A673 (cell line): ENCODE data around the gene ELF3. TPM values are rescaled to one million over a fixed set of nuclear protein-coding genes. Genes with fewer than 3 reads are reported as not detected.
"Not testable (repeated sequence)": the region's sequence is repeated elsewhere in the genome, so short reads cannot be mapped to it uniquely, and the experiment has no call there.

ENCODE experiments used
- BruUV-seq: library from RNA; stranded (reverse); fragments of 400-500 nt; replicated peaks from 2 replicates; lab custom pipeline; 2021; lab: Mats Ljungman, UMichigan
- CTCF ChIA-PET: fragments of 300-600 bp; sonication (Branson Sonifier 250); formaldehyde crosslinking; loops from one replicate; lab custom pipeline; 2022; ENCODE audit warnings: antibody characterized with exemption; lab: Charles Lee
- POLR2A ChIA-PET: fragments of 300-600 bp; sonication (Branson Sonifier 250); formaldehyde crosslinking; loops from one replicate; lab custom pipeline; 2022; ENCODE audit warnings: antibody characterized with exemption; ENCODE audit not compliant: low non-redundant PET; lab: Charles Lee
- DNase-seq: peaks from one replicate; pipeline ENCODE4 v3.0.0-alpha.2; 2015; ENCODE audit warnings: low spot score
- H3K27ac ChIP-seq: fragments of 200-600 bp; sonication (generic); 2 replicates; pipeline ENCODE4 v1.5.1; 2016; ENCODE audit warnings: mixed run types, low read depth, mild to moderate bottlenecking, mixed read lengths, antibody characterized with exemption, low read length; ENCODE audit not compliant: poor library complexity, severe bottlenecking
- H3K27me3 ChIP-seq: fragments of 200-600 bp; sonication (generic); replicated peaks from 2 replicates; pipeline ENCODE4 v1.6.1; 2017; ENCODE audit warnings: mixed run types, low read depth, mild to moderate bottlenecking, mixed read lengths, antibody characterized with exemption, low read length; ENCODE audit not compliant: insufficient read depth, poor library complexity
- H3K36me3 ChIP-seq: fragments of 200-600 bp; sonication (generic); 2 replicates; pipeline ENCODE4 v1.6.1; 2016; ENCODE audit warnings: mixed run types, mild to moderate bottlenecking, mixed read lengths, antibody characterized with exemption, low read length; ENCODE audit not compliant: insufficient read depth, poor library complexity, severe bottlenecking
- H3K4me1 ChIP-seq: fragments of 200-600 bp; sonication (generic); 2 replicates; pipeline ENCODE4 v1.6.1; 2017; ENCODE audit warnings: mixed run types, mild to moderate bottlenecking, mixed read lengths, antibody characterized with exemption, low read length; ENCODE audit not compliant: insufficient read depth, poor library complexity, severe bottlenecking
- H3K4me3 ChIP-seq: fragments of 200-600 bp; sonication (generic); 2 replicates; pipeline ENCODE4 v1.5.1; 2016; ENCODE audit warnings: low read depth, mixed run types, mild to moderate bottlenecking, mixed read lengths, low read length; ENCODE audit not compliant: poor library complexity, severe bottlenecking
- H3K9me3 ChIP-seq: fragments of 200-600 bp; sonication (generic); 2 replicates; pipeline ENCODE4 v1.6.1; 2016; ENCODE audit warnings: mixed run types, low read depth, mild to moderate bottlenecking, mixed read lengths, antibody characterized with exemption, low read length; ENCODE audit not compliant: poor library complexity, severe bottlenecking
- EZH2 ChIP-seq: fragments of 200-600 bp; sonication (generic); IDR thresholded peaks from 2 replicates; pipeline ENCODE4 v1.6.1; 2017; ENCODE audit warnings: borderline replicate concordance, low read depth, mild to moderate bottlenecking, mixed read lengths, antibody characterized with exemption, low read length; ENCODE audit not compliant: poor library complexity, severe bottlenecking
- intact Hi-C: fragments of 100-400 bp; cut with micrococcal nuclease; formaldehyde crosslinking; loops from one replicate; pipeline ENCODE4 v1.10.0; 2022; ENCODE audit not compliant: unreplicated experiment
- total RNA-seq: library from RNA; stranded (reverse); gene quantifications from 2 replicates; pipeline ENCODE4 v1.2.3, GENCODE V29; 2021
- TF ChIP-seq, protein P1 (sequence below): fragments of 300-800, 200-600 bp; sonication (generic); conservative IDR thresholded peaks from 2 replicates; pipeline ENCODE4 v1.5.1; 2017; ENCODE audit warnings: low read depth, mild to moderate bottlenecking, antibody characterized with exemption, low read length, moderate library complexity, mixed read lengths

Gene ELF3
- total RNA-seq, 1 experiment from 2014 or later: 0.56 TPM

DNA sequence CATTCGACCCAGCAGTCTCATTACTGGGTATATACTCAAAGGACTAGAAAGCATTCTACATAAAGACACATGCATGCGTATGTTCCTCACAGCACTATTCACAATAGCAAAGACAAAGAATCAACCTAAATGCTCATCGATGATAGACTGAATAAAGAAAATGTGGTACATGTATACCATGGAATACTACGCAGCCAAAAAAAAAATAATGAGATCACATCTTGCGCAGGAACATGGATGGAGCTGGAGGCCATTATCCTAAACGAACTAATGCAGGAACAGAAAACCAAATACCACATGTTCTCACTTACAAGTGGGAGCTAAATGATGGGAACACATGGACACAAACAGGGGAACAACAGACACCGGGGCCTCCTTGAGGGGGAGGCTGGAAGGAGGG lies 43.7 kb downstream of the ELF3 start:
- intact Hi-C loops: no loop called here
- no peak for DNase-seq
- TF ChIP-seq, protein P1, sequence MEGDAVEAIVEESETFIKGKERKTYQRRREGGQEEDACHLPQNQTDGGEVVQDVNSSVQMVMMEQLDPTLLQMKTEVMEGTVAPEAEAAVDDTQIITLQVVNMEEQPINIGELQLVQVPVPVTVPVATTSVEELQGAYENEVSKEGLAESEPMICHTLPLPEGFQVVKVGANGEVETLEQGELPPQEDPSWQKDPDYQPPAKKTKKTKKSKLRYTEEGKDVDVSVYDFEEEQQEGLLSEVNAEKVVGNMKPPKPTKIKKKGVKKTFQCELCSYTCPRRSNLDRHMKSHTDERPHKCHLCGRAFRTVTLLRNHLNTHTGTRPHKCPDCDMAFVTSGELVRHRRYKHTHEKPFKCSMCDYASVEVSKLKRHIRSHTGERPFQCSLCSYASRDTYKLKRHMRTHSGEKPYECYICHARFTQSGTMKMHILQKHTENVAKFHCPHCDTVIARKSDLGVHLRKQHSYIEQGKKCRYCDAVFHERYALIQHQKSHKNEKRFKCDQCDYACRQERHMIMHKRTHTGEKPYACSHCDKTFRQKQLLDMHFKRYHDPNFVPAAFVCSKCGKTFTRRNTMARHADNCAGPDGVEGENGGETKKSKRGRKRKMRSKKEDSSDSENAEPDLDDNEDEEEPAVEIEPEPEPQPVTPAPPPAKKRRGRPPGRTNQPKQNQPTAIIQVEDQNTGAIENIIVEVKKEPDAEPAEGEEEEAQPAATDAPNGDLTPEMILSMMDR: no peak
- TF ChIP-seq EZH2: no peak
- Histone ChIP-seq H3K9me3 (no peaks in the 10 kb centered on the region), H3K27ac (no peak overlapping the region), H3K36me3 (no peaks in the 10 kb centered on the region), H3K27me3 (no peaks in the 10 kb centered on the region), H3K4me1 (no peaks in the 10 kb centered on the region), H3K4me3 (no peak overlapping the region)
- CTCF ChIA-PET: no interaction called here
- BruUV-seq: no TSS peak
- POLR2A ChIA-PET: interaction anchor here (0.9 kb wide), 1 partner anchor 14 kb away, joined by 3 read pairs; no protein-coding TSS in a partner anchor

DNA sequence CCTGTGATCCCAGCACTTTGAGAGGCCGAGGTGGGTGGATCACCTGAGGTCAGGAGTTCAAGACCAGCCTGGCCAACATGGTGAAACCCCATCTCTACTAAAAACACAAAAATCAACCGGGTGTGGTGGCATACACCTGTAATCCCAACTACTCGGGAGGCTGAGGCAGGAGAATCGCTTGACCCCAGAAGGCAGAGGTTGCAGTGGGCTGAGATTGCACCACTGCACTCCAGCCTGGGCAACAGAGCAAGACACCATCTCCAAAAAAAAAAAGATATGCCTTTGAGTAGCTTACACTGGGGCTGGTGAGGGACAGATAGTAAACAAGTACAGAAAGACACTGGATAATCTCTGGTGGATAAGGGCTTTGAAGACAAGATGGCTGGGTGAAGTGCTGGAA lies 44.3 kb downstream of the ELF3 start:
- H3K36me3 ChIP-seq, H3K9me3 ChIP-seq, H3K4me1 ChIP-seq, H3K27ac ChIP-seq, intact Hi-C loops, H3K27me3 ChIP-seq, DNase-seq, H3K4me3 ChIP-seq, BruUV-seq, CTCF ChIA-PET: not testable (repeated sequence)
- POLR2A ChIA-PET: interaction anchor here (0.9 kb wide), 1 partner anchor 15 kb away, joined by 3 read pairs; no protein-coding TSS in a partner anchor

DNA sequence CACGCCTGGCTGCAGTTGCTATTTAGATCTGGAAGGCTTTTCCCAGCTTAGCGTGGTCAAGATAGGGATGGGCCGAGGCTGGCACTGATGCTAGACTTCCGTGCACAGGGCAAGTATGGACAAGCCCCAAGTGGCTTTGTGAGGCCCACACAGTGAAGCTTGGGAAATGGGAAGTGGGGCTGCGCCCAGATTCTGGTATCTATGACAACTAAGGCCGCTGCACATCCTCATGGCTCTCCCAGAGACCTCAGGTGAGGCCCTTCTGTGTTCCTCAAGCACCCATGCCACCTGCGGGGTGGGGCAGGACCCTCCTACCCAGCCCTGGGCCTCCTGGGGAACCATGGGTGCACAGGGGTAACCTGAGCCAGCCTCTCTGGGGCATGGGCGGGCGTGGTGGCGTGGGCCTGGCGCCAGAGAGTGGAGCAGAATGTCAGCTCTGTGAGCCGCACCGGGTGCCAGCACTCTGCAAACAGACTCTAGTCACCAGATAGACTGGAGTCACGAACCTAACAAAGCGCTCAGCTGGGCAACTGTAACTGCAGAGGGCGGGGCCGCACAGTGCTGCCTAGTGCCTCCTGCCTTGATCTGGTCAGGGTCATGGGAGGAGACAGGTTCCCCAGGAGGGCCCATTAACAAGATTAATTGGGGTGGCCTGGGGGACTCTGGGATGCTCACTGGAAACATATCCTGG lies 46.4 kb downstream of the ELF3 start:
- Histone ChIP-seq H3K27ac (no peak overlapping the region), H3K27me3 (no peaks in the 10 kb centered on the region), H3K36me3 (no peaks in the 10 kb centered on the region), H3K4me3 (no peak overlapping the region), H3K4me1 (no peaks in the 10 kb centered on the region), H3K9me3 (no peaks in the 10 kb centered on the region)
- intact Hi-C loops: no loop called here
- ChIA-PET POLR2A (no interaction called here), CTCF (no interaction called here)
- DNase-seq: no peak
- BruUV-seq: no TSS peak
- no peak for TF ChIP-seq EZH2
- TF ChIP-seq, protein P1: no peak

DNA sequence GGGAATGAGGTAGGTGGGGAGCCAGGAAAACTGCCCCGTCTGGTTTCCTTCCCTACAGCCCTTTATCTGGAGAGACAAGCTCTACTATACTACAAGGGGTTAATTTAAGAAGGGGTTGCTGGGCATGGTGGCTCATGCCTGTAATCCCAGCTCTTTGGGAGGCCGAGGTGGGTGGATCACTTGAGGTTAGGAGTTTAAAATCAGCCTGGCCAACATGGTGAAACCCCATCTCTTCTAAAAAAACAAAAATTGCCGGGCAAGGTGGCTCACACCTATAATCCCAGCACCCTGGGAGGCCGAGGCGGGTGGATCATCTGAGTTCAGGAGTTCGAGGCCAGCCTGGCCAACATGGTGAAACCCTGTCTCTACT lies 46.9 kb downstream of the ELF3 start:
- H3K4me1 ChIP-seq, intact Hi-C loops, H3K27ac ChIP-seq, CTCF ChIA-PET, BruUV-seq, H3K27me3 ChIP-seq, H3K4me3 ChIP-seq, POLR2A ChIA-PET, DNase-seq, H3K9me3 ChIP-seq, H3K36me3 ChIP-seq: not testable (repeated sequence)
